Bronchial epithelial cell (primary cell): ENCODE results near the gene EDNRA. TPM values are rescaled to one million over a fixed set of nuclear protein-coding genes. Genes with fewer than 3 reads are reported as not detected.

ENCODE experiments used
- DNase-seq: peaks from one replicate; pipeline ENCODE4 v3.0.0-alpha.2; 2010; ENCODE audit warnings: low read depth
- FAIRE-seq: peaks from 2 replicates; lab custom pipeline; 2011; peaks lifted over from hg19 to GRCh38; lab: Jason Lieb, UNC
- H3K27me3 ChIP-seq: 2 replicates; pipeline ENCODE4 v1.5.1; 2011; ENCODE audit warnings: low read length; ENCODE audit not compliant: control insufficient read depth, insufficient read depth
- H3K36me3 ChIP-seq: 2 replicates; pipeline ENCODE4 v1.5.1; 2011; ENCODE audit warnings: low read length; ENCODE audit not compliant: control insufficient read depth, insufficient read depth
- H3K4me3 ChIP-seq: 2 replicates; pipeline ENCODE4 v1.5.1; 2011; ENCODE audit warnings: mild to moderate bottlenecking, low read depth, low read length, control low read depth
- total RNA-seq: library from RNA; depleted of rRNA; stranded (reverse); fragments of >200 nt; gene quantifications from 2 replicates; pipeline ENCODE4 v1.2.1, GENCODE V29; 2014
- TF ChIP-seq, protein P1 (sequence below): IDR thresholded peaks from 2 replicates; pipeline ENCODE4 v1.5.1; 2011; ENCODE audit warnings: mild to moderate bottlenecking, moderate library complexity, low read length, control low read depth, inconsistent platforms; ENCODE audit not compliant: insufficient read depth, severe bottlenecking

The EDNRA gene
- total RNA-seq, 1 donor from 2014 or later, result 3.7 TPM

DNA sequence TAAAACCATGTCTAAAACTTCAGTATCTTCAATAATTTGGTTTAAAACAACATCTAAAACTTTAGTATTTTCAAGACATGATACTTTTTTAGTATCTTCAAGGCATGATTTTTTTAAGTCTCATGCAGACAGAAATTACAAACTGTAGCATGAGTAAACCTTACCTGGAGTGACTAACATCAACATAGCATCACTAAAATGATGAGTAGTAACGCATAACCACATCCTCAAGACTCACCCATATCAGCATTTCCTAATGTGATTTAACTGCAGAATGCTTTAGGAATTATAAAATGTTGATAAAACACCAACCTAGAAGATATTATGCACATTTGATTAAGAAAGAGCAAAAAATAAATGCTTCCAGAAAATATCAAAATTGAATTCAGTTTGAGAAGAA is 19.7 kb upstream of the EDNRA start:
- TF ChIP-seq, protein P1, sequence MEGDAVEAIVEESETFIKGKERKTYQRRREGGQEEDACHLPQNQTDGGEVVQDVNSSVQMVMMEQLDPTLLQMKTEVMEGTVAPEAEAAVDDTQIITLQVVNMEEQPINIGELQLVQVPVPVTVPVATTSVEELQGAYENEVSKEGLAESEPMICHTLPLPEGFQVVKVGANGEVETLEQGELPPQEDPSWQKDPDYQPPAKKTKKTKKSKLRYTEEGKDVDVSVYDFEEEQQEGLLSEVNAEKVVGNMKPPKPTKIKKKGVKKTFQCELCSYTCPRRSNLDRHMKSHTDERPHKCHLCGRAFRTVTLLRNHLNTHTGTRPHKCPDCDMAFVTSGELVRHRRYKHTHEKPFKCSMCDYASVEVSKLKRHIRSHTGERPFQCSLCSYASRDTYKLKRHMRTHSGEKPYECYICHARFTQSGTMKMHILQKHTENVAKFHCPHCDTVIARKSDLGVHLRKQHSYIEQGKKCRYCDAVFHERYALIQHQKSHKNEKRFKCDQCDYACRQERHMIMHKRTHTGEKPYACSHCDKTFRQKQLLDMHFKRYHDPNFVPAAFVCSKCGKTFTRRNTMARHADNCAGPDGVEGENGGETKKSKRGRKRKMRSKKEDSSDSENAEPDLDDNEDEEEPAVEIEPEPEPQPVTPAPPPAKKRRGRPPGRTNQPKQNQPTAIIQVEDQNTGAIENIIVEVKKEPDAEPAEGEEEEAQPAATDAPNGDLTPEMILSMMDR, result no peak
- no peaks in the 10 kb centered on the region for H3K36me3 ChIP-seq
- no peaks in the 10 kb centered on the region for H3K27me3 ChIP-seq
- H3K4me3 ChIP-seq, result no peak overlapping the region
- DNase-seq (peak; percentile 97), FAIRE-seq (no peak)

DNA sequence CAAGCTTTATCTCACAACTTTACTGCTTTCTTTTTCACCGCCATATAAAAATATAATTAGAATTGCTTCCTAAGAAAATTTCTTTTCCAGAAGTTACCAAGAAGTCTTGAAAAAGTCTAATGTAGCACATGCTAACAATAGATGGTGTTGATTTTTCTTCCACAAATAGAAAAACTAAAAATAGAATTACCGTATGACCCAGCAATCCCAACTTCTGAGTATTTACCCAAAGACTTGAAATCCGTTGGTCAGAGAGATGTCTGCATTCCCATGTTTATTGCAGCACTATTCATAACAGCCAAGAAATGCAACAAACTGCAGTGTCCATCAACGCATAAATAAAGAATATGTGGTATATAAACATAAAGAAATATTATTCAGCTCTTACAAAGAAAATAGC is 17.8 kb upstream of the EDNRA start:
- H3K4me3 ChIP-seq, result no peak overlapping the region
- TF ChIP-seq, protein P1, result no peak
- H3K36me3 ChIP-seq, result no peaks in the 10 kb centered on the region
- DNase-seq (no peak), FAIRE-seq (no peak)
- no peaks in the 10 kb centered on the region for H3K27me3 ChIP-seq

DNA sequence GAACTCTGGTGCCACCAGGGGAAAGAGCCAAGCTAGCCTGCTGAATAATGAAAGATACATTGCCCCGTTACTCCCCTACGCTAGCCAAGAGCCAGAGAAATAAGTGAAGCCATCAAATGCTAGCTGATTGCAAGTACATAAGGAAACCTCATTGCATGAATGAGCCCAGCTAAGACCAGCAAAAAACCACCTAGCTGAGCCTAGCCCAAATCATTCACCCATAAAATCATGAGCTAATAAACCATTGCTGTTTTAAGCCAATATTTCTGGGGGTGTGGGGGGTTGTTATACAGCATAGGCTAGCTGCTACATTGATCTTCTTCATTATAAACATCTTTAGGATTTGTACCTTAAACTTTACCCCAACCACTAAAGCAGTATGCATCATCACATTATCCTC is 15.4 kb upstream of the EDNRA start:
- H3K36me3 ChIP-seq, result no peaks in the 10 kb centered on the region
- DNase-seq (no peak), FAIRE-seq (no peak)
- no peaks in the 10 kb centered on the region for H3K27me3 ChIP-seq
- H3K4me3 ChIP-seq, result no peak overlapping the region
- TF ChIP-seq, protein P1, result no peak

DNA sequence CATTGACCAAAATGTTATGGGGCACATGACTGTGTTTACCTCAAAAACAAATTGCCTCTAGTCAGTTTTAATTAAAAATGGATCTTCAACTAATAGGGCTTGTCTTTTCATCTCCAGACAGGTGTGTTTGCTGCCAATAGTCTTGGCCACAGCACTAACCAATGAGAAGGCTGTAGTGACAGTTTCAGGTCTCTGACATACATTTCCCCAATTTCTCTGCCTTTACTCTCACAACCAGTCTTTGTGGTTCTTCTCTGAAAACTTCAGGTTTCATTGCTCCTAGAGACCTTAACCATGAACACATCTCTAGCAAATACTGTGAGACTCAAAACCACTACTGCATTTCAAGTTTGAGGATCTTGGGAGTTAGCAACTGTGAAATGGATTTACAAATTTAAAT is 3.5 kb upstream of the EDNRA start:
- H3K36me3 ChIP-seq, result no peaks in the 10 kb centered on the region
- no peaks in the 10 kb centered on the region for H3K27me3 ChIP-seq
- TF ChIP-seq, protein P1, result no peak
- DNase-seq (no peak), FAIRE-seq (no peak)
- no peak overlapping the region for H3K4me3 ChIP-seq

DNA sequence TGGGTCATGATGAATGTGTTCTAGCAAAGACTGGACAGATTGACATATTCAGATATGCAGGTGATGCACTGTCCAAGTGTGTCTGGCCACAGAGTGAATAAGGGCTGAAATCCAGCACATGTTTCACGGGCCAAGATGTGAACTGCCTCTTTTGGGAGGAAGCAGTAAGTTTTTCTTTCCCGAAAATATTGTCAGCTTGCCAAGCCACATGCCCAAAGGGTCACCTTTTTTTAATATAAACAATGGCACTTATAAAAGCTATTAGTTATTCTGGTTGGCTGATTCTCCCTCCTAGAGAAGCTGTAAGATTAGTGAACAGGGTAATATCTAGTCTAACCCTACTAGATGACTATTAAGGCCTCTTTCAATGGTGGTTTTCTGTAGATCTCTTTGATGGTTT is 1.5 kb upstream of the EDNRA start:
- Histone ChIP-seq H3K36me3 (no peaks in the 10 kb centered on the region), H3K4me3 (no peak overlapping the region), H3K27me3 (no peaks in the 10 kb centered on the region)
- DNase-seq, result no peak
- TF ChIP-seq, protein P1, result no peak
- FAIRE-seq, result no peak

DNA sequence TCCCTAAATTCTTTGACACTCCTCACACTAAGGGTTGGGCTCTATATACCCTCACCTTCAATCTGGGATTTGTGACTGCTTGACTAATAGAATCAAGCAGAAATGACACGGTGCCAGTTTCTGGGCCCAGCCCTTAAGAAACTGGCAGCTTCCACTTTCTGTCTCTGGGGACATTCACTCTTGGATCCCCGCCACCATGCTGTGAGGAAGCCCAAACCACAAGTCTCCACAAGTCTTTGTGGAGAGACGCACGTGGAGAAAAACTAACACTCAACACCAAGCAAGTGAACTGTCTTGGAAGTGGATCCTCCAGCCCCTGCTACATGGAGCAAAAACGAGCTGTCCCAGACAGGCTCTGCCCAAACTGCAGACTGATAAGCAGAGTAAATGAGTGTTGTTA is 1.1 kb upstream of the EDNRA start:
- FAIRE-seq (no peak), DNase-seq (peak; percentile 78)
- Histone ChIP-seq H3K36me3 (no peaks in the 10 kb centered on the region), H3K4me3 (no peak overlapping the region), H3K27me3 (no peaks in the 10 kb centered on the region)
- TF ChIP-seq, protein P1, result no peak
